Glutamatergic neuron (in vitro differentiated cells): ENCODE results near the gene PKHD1. TPM values are rescaled to one million over a fixed set of nuclear protein-coding genes. Genes with fewer than 3 reads are reported as not detected.
A peak's percentile ranks its signal among the peaks of the same experiment; 100 is the strongest.

Experiments used
- DNase-seq: peaks from one replicate; pipeline ENCODE4 v3.0.0; 2022
- H3K27ac Mint-ChIP-seq: one replicate; pipeline ENCODE4 v1.8.0; 2020; ENCODE audit warnings: mild to moderate bottlenecking, mixed read lengths, inconsistent platforms; ENCODE audit not compliant: unreplicated experiment
- H3K27me3 Mint-ChIP-seq: one replicate; pipeline ENCODE4 v1.8.0; 2020; ENCODE audit warnings: mild to moderate bottlenecking, moderate library complexity, mixed read lengths, inconsistent platforms; ENCODE audit not compliant: unreplicated experiment
- H3K36me3 Mint-ChIP-seq: one replicate; pipeline ENCODE4 v1.8.0; 2020; ENCODE audit warnings: mild to moderate bottlenecking, mixed read lengths, inconsistent platforms; ENCODE audit not compliant: unreplicated experiment
- H3K4me1 Mint-ChIP-seq: one replicate; pipeline ENCODE4 v1.8.0; 2020; ENCODE audit warnings: mild to moderate bottlenecking, low read depth, mixed read lengths, inconsistent platforms; ENCODE audit not compliant: unreplicated experiment
- H3K4me3 Mint-ChIP-seq: one replicate; pipeline ENCODE4 v1.8.0; 2020; ENCODE audit warnings: mild to moderate bottlenecking, mixed read lengths, inconsistent platforms; ENCODE audit not compliant: unreplicated experiment
- H3K9me3 Mint-ChIP-seq: one replicate; pipeline ENCODE4 v1.8.0; 2020; ENCODE audit warnings: mild to moderate bottlenecking, moderate library complexity, mixed read lengths, inconsistent platforms; ENCODE audit not compliant: unreplicated experiment
- total RNA-seq: library from RNA; stranded (reverse); fragmentation: NEBNext Ultra II Directional; extraction: Animal tissue kit (Norgen Biotek cat#: 25700); gene quantifications from one replicate; pipeline ENCODE4 v1.2.1, GENCODE V29; 2021; ENCODE audit not compliant: unreplicated experiment
- TF ChIP-seq, protein P1 (sequence below): fragments of 200-600 bp; sonication (generic); IDR thresholded peaks from one replicate; pipeline ENCODE4 v1.5.0; 2021; ENCODE audit not compliant: partially characterized antibody, unreplicated experiment

The PKHD1 gene
- total RNA-seq, 1 donor from 2014 or later: 0.02 TPM

DNA sequence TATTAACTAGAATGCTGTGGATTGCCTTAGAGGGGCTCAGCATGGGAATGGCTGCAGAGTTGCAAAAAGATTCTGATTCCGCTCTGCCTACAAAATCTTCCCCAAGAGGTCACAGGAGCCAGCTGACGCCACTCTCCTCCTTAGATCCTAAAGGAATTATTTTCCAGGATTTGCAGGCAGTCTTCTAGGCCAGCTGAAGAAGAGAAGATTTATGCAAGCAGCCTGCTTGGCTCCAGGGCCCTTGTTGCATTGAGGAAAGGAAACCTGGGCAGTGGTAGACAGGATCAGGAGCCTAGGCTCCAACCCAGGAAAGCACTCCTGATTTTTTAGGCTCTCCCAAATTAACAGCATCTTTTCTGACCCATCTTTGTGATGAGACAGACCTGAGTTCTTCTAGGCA, 245.8 kb downstream of the PKHD1 start:
- Mint-ChIP-seq H3K27me3 (no peaks in the 10 kb centered on the region), H3K36me3 (no peaks in the 10 kb centered on the region), H3K9me3 (no peaks in the 10 kb centered on the region), H3K27ac (peak overlapping the region; percentile 15), H3K4me1 (peaks cover 14% of the 10 kb centered on the region), H3K4me3 (no peak overlapping the region)
- TF ChIP-seq, protein P1, sequence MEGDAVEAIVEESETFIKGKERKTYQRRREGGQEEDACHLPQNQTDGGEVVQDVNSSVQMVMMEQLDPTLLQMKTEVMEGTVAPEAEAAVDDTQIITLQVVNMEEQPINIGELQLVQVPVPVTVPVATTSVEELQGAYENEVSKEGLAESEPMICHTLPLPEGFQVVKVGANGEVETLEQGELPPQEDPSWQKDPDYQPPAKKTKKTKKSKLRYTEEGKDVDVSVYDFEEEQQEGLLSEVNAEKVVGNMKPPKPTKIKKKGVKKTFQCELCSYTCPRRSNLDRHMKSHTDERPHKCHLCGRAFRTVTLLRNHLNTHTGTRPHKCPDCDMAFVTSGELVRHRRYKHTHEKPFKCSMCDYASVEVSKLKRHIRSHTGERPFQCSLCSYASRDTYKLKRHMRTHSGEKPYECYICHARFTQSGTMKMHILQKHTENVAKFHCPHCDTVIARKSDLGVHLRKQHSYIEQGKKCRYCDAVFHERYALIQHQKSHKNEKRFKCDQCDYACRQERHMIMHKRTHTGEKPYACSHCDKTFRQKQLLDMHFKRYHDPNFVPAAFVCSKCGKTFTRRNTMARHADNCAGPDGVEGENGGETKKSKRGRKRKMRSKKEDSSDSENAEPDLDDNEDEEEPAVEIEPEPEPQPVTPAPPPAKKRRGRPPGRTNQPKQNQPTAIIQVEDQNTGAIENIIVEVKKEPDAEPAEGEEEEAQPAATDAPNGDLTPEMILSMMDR: no peak
- no peak for DNase-seq

GRCh38 chr6:51839726-51840374, 247.6 kb downstream of the PKHD1 start:
- Mint-ChIP-seq H3K27ac (no peak overlapping the region), H3K4me1 (peaks cover 14% of the 10 kb centered on the region), H3K27me3 (no peaks in the 10 kb centered on the region), H3K36me3 (no peaks in the 10 kb centered on the region), H3K4me3 (no peak overlapping the region), H3K9me3 (no peaks in the 10 kb centered on the region)
- TF ChIP-seq, protein P1: no peak
- no peak for DNase-seq

DNA sequence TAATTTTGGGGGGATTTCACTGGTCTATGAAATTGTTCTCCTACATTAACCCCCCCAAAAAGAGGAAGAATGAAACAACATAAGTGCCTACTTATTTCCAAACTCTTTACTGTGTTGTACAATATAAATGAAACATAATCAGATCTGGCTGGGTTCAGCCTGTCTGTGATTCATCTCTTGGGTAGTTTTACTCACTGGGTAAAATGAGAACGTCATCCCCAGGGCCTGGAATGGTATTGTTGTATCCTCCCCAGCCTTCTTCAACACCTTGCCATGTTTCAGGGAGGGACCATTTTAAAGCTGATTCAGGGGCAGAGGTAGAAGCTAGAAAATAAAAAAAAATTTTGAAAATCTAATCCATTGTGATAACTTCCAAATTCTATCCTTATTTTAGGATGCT, 256.7 kb downstream of the PKHD1 start:
- no peak for DNase-seq
- Mint-ChIP-seq H3K36me3 (no peaks in the 10 kb centered on the region), H3K27ac (no peak overlapping the region), H3K9me3 (no peaks in the 10 kb centered on the region), H3K4me1 (no peaks in the 10 kb centered on the region), H3K4me3 (no peak overlapping the region), H3K27me3 (no peaks in the 10 kb centered on the region)
- TF ChIP-seq, protein P1: no peak

GRCh38 chr6:51827580-51827979, 259.8 kb downstream of the PKHD1 start:
- Mint-ChIP-seq H3K27ac (no peak overlapping the region), H3K9me3 (no peaks in the 10 kb centered on the region), H3K36me3 (no peaks in the 10 kb centered on the region), H3K4me3 (no peak overlapping the region), H3K27me3 (no peaks in the 10 kb centered on the region), H3K4me1 (no peaks in the 10 kb centered on the region)
- DNase-seq: no peak
- TF ChIP-seq, protein P1: no peak

DNA sequence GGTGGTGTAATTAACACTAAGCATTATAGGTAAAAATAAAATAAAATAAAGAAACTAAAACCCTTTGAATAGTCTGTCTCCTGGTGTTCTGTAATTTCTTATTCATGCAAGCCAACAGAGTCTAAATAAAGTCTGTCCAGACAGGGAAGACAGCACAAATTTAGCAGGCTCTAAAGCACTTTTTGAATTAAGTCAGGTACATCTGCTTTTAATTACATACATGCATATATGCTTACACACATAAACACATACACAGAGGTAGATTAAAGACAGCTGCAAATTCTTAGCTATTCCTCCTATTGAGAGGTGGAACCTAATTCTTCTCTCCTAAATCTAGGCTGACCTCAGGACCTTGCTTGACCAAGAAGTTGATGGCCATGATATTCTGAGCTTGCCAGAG, 262.5 kb downstream of the PKHD1 start:
- H3K4me1 Mint-ChIP-seq: no peaks in the 10 kb centered on the region
- no peaks in the 10 kb centered on the region for H3K36me3 Mint-ChIP-seq
- DNase-seq: no peak
- no peak overlapping the region for H3K4me3 Mint-ChIP-seq
- H3K9me3 Mint-ChIP-seq: no peaks in the 10 kb centered on the region
- TF ChIP-seq, protein P1: no peak
- no peak overlapping the region for H3K27ac Mint-ChIP-seq
- no peaks in the 10 kb centered on the region for H3K27me3 Mint-ChIP-seq
